HL-60 (cell line): Measurements from ENCODE around the gene THSD7B.

Experiments
- DNase-seq, 2 experiments: peaks; one replicate each; pipeline ENCODE4 v3.0.0-alpha.2; 2010 to 2020; ENCODE audit warnings: low read depth in 1 of 2, low spot score in 1 of 2
- H3K27ac ChIP-seq: fragments of 250-450 bp; sonication (Bioruptor Pico); replicated peaks from 2 replicates; pipeline ENCODE4 v1.5.1; 2020; ENCODE audit warnings: mild to moderate bottlenecking, moderate library complexity
- H3K27me3 ChIP-seq: fragments of 250-450 bp; sonication (Bioruptor Pico); 2 replicates; pipeline ENCODE4 v1.5.1; 2021; ENCODE audit warnings: mild to moderate bottlenecking, moderate library complexity; ENCODE audit not compliant: insufficient read depth, poor library complexity, severe bottlenecking
- H3K4me3 ChIP-seq: replicated peaks from 2 replicates; pipeline ENCODE4 v1.5.1; 2011; ENCODE audit warnings: mild to moderate bottlenecking, control low read depth, low read length; ENCODE audit not compliant: insufficient read depth
- CTCF ChIP-seq: IDR thresholded peaks from one replicate; pipeline ENCODE4 v1.5.1; 2011; ENCODE audit warnings: low read length, control low read depth, inconsistent platforms; ENCODE audit not compliant: insufficient read depth
- GABPA ChIP-seq: IDR thresholded peaks from 2 replicates; pipeline ENCODE4 v1.6.1; 2012; ENCODE audit warnings: low read depth
- POLR2AphosphoS5 ChIP-seq: IDR thresholded peaks from 2 replicates; pipeline ENCODE4 v1.6.1; 2012; ENCODE audit warnings: low read depth
- REST ChIP-seq: IDR thresholded peaks from 2 replicates; pipeline ENCODE4 v1.6.1; 2012; ENCODE audit warnings: low read depth; ENCODE audit not compliant: insufficient replicate concordance
- SPI1 ChIP-seq: IDR thresholded peaks from 2 replicates; pipeline ENCODE4 v1.6.1; 2012; ENCODE audit warnings: low read depth, mild to moderate bottlenecking, borderline replicate concordance

Gene THSD7B

DNA sequence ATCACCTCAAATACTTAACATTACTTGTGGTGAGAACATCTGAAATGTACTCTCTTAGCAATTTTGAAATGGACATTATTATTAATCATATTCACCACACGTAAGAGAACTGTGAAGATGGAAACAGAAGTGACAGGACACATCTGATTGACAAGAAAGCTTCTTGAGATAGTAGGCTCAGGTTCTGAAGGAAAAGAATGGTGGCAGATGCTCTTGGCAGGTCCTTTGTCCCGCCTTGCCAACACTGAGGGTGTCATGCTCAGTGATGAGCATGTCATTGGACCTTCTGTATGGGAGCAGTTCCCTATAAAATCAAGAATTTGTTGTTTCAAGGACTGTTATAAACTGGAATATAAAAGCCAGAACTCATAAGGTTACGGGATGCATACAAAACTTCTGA is 428.1 kb downstream of the THSD7B start:
- DNase-seq = no peak
- Histone ChIP-seq H3K4me3 (no peak overlapping the region), H3K27ac (no peak overlapping the region), H3K27me3 (no peaks in the 10 kb centered on the region)
- TF ChIP-seq GABPA = no peak
- TF ChIP-seq SPI1 = no peak
- no peak for TF ChIP-seq POLR2AphosphoS5
- no peak for TF ChIP-seq REST
- TF ChIP-seq CTCF = no peak

DNA sequence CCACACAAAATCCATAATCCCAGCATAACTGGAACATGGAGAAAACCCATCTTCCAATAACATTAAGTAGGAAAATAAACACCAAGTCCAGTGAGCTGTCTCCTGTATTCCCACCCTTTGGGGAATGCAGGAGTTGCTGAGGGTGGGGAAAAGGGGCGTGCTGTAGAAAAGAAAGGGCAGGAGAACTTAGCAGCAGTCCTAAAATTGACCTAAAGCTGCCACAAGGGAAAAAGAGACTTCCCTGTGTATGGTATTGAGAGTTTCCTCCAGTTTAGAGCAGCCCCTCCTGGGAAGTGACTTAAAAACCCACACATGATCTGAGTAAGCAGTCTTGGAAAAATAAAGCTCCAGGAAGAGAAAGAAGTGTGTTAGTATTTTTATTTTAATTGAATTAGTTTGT is 428.8 kb downstream of the THSD7B start:
- Histone ChIP-seq H3K27me3 (no peaks in the 10 kb centered on the region), H3K4me3 (no peak overlapping the region), H3K27ac (no peak overlapping the region)
- DNase-seq = no peak
- no peak for TF ChIP-seq SPI1
- no peak for TF ChIP-seq GABPA
- no peak for TF ChIP-seq CTCF
- TF ChIP-seq POLR2AphosphoS5 = no peak
- no peak for TF ChIP-seq REST

DNA sequence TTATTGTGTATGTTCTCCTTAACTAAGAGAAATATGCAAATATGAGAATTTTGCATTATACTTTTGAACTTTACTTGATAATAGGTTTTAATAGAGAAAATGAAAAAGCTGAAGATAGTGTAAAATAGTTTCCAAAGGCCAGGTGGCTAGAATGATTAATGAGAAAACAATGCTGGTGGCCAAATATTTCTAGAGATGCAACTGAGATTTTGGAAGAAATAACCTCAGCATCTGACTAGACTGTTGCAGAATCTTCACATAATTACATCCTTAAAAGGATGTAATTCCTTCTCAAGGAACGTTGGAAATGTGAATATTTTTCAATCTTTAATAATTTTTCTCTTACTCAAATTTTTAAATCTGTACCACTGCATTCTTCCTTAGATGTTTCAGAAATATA is 434.4 kb downstream of the THSD7B start:
- H3K27me3 ChIP-seq = no peaks in the 10 kb centered on the region
- no peak overlapping the region for H3K4me3 ChIP-seq
- no peak overlapping the region for H3K27ac ChIP-seq
- no peak for DNase-seq
- no peak for TF ChIP-seq SPI1
- no peak for TF ChIP-seq GABPA
- no peak for TF ChIP-seq POLR2AphosphoS5
- no peak for TF ChIP-seq CTCF
- no peak for TF ChIP-seq REST
